HG03469 (cell line): ENCODE data around the gene CRY2.

ENCODE experiments used
- ATAC-seq: cut with Tn5 transposase; IDR thresholded peaks from one replicate; pipeline ENCODE4 v1.9.1; 2021; ENCODE audit warnings: mild to moderate bottlenecking, moderate library complexity, moderate number of reproducible peaks; ENCODE audit not compliant: unreplicated experiment

The CRY2 gene

DNA sequence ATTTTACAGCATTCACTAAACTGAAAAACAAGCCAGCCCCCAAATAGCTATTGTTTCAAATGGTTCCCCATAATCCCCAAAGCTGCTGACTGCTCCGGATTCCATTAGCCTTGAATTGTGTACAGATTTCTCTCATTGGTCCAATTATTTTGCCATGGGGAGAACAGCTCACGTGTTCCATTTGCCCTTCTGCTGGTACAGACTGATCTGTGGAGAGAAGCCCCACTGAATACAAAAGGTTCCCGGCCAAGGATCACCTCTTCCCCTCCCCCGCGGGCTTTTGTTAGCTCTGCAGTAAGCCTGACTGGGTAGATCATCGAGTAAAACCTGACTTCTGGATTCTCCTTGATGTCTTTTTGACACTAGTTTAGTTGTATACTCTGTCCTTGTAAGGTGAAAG lies 29.1 kb downstream of the CRY2 start:
- ATAC-seq: no peak

DNA sequence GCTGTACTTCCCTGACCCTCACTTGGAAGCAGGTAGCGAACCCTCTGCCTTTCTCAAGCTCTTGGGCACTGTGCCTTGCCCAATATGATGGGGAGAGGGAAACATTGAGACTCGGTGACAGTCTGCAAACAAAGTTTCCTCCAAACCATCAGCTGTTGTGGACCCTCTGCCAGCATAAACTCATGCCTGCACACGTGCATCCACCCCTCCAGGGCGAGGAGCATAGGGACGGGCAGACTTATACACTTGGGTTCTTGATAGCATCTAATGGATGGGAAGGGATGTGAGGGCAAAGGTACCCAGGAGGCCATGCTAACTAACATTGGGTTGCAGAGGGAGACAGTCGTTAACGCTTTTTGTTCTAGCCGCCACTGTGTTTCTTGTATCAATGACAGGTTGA lies 29.9 kb downstream of the CRY2 start:
- no peak for ATAC-seq

DNA sequence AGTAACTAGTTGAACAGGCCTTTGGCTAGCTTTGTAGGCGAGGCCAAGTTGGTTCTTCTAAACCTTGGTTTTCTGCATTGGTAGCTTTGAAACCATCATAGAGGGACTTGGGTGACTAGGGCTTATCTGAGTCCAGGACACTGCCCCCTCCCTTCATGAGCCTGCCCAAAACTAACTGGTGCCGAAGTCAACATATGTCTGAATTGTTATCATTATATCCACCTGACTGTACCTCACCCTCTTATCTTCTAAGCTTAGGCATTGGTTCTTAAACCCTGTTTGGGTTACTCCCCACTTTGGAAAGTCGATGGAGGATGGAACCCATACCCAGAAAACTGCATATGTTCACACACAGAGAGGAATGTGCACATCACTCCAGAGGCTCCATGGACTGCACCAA lies 30.6 kb downstream of the CRY2 start:
- ATAC-seq: no peak

DNA sequence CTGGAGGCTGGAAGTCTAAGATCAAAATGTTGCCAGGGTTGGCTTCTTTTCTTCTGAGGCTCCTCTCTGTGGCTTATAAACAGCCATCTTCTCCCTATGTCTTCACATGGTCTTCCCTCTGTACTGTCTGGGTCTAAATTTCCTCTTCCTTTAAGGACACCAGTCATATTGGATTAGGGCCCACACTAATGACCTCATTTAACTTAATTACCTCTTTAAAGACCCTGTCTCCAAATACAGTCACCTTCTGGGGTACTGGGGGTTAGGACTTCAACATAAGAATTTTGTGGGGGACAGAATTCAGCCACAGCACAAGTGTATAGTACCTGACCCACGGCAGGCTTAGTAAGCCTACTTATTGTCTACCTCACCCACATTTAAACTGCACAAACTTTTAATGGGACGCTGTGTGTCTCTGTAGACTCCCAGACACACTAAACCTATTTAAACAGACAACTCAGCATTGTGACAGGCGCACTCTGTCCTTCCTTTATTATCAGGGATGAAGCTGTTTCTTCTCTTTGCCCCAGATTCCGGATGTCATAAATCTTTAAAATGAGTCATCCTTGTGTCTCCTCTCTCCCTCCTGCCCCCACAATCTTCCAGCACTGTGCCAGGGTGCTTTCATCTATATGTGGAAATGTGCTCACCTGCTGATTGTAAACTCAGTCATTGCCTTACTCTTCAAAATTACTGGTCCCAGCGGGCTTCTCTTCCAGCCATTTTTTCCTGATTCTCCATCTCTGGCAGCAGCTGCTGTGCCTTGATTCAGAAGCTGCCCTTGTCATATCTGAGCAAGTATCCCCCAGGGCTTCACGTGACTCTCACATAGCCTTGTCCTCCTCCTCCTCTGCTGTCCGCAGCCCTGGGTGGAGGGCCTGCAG lies 32.8 kb downstream of the CRY2 start:
- no peak for ATAC-seq

DNA sequence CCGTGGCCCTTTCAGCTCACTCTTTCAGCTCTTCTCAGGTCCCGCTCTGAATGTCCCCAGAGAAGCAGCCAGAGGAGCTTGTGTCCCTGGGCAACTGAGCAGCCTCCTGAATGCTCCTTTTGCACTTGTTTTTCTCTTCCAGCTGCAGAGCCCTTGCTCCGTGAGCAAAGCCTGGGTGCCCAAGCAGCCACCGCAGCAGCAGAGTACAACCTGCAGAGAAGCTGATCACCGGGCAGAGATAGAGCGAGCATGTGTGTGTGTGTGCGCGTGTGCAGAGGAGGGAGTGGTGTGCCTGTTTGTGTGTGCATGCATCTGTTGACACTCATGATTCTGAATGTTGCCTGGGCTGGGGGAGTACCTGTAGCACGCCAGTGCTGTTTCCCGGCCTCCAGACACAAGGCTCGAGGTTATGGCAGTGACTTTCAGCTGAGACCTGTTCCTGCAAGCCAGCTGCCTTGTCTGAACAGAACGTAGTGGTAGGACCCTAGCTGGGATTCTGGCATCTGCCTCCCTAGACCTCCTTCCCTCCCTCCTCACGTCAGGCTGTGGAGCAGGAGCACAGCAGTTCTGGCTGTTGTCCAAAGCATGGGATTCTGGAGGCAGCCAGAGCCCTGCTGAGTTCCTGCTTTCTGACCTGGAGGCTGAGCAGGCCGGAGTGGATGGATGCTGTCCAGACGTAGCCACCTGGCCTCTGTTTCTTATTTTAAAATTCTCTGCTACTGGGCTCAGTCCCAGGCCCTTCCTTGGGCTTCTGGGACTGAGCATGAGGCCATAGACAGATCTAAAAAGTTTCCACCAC lies 33.7 kb downstream of the CRY2 start:
- ATAC-seq: no peak

DNA sequence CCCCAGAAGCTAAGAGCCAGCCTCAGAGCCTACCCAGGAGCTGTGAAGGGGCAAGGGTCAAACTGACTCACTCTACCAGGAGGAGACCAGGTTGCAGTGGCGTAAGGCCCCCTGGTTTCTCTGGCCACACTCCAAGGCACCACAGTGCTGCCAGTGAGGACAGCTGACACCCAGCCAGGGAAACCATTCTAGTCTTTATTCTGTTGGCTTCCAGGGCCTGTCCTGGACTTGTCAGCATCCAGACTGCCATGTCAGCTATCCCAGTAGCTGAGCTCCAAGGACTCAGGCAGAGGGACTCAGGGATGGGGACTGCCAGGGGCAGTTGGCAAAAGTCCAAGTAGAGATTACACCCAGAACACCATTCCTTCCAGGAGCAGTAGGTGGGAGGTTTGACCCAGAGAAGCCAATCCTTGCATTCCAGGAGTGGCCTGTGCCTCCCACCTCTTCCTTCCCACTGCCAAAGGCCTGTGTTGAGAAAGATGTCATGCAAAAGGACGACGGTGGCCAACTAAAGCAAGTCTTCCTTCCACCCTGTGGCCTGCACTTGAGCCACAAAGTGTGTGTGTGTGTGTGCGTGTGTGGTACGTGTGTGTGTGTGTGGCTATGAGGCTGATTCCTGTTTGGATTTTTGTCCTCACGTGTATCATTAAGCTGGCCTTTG lies 34.6 kb downstream of the CRY2 start:
- no peak for ATAC-seq

DNA sequence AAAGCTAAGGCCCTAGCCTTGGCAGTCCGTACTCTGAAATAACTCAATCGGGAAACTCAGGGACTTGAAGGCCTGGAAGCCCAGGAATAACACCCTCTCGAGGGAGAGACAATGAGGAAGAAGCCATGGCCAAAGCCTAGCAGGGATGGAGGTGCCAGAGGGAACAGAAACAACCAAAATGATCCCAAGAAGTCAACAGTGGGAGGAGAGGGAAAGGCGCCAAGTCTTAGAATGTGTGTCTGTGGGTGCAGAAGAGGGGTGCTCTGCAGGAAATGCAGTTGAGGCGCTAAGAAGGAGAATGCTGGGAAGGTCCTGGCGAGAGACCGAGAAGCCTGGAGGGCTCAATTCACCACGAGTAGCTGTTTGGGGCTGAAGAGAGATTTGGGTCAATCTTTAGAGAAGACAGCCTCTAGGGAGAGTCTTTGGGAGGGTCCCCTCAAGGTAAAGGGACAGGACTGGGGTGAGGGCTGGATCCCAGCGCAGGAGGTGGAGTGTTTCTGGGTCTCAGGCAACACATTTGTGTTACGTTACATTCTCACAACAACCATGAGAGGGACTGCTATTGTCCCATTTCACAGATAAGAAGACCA lies 37.4 kb downstream of the CRY2 start:
- no peak for ATAC-seq

DNA sequence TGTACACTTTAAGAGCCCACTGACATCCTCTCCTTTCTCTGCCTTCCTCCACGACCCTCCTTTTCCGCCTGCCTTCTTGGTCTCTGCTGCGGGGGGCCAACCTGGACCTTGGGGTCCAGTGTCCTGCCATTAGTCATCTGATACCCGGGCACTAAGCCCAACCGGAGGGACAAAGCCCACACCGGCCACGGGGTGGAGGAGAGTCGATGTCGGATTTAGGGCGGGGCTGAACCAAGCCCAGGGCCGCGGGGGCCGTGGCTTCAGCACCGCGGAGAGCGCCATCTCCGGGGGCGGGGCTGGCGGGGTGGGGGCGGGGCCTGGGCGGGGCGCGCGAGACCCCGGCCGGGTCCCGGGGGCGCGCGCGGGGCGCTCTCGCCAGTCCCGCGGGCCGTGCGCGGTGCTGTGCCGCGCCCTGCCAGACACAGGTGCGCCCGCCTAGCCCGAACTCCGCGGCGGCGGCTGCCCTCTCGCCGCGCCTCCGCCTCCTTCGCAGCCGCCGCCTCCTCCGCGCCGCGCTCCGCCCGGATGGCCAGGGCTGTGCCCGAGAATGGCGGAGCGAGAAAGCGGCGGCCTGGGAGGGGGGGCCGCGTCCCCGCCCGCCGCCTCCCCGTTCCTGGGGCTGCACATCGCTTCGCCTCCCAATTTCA lies 38.1 kb downstream of the CRY2 start, which contains the start of gene MAPK8IP1:
Gene MAPK8IP1, plus strand, starts transcription at position 378 of the 647 bp plus-strand sequence. Its CDS starts 170 bp downstream, at position 548.
- ATAC-seq: no peak

DNA sequence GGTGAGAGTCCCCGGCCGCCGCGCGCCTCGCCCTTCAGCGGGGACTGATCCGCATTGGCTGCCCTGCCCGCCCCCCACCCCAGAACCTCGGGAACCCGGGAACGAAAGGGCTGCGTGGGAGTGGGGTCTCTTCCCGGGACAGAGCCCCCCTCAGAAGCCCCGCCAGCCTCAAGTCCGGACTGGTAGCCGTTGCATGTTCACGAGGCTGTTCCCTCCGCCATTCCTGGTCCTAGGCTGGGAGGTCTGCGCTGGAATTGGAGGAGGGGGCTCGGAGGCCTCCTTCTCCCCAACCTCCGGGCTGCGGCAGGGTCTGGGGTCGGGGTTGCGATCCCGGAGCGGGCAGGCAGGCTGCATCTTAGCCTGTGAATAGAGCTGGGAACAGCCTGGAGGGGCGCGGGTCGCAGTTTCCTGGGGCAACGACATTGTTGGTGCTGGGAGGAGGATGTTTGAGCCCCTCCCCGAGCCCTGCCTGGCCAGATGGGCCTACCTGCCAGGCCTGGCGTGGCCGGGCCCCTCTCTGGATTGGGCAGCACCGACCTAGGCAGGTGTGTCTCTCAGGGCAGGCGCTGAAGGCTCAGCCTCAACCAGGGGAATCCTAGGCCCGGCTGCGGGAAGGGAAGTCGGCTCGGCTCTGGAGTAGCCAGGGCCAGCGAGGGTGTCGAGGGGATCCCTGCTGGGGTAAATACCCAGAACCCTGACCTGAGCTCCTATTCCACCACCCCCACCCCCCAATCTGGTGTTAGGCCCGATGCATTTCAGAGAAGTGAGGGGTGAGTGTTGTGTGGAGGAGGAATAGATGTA lies 38.8 kb downstream of the CRY2 start:
- no peak for ATAC-seq

DNA sequence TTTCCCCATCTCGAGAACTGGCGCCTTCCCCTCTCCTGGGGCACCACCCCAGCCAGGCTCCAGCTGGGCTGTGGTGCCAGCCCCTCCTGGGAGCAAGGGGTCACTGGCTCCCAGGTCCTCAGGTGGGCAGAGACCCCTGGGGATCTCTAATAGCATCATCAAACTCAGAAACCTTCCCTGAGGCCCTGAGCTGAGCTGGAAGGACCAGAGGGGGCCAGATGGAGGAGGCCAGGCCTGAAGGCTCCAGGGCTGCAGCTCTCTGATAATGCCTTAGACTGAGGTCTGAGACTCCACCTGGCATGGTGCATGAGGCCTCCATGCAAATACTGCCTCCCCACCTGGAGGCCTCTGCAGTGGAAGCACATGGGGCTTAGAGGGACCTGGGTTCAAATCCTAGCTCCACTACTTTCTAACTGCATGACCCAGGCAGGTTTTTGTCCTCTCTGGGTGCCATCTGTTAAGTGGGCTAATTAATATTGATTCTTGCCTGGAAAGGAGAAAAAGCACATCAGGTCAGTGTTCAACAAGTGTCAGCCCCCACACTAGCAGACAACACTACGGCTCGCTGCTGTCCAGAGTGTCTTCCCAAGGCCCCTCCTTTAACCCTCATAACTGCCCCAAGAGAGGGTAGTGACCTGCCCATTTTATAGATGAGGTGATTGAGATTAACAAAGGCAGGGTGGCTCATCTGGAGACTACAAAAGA lies 39.7 kb downstream of the CRY2 start:
- ATAC-seq: no peak

DNA sequence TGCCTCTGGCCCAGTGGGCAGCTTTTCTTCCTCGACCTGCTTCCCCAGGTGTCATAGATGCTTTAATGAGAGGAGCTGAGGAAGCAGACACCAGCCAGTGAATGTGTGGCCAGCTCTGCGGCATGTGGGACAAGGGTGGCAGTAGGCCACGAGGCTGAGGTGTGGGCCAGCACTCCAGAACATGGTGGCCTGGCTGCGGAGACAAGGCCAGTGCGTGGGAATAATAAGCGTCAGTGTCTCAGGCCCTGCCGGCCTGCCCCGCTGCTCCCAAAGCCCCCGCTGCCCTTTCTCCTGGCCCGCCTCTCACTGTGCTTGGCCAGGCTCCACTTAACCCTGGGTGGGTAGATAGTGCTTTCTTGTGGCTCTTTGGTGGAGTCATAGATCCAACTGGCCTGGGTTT lies 40.3 kb downstream of the CRY2 start:
- ATAC-seq: no peak

DNA sequence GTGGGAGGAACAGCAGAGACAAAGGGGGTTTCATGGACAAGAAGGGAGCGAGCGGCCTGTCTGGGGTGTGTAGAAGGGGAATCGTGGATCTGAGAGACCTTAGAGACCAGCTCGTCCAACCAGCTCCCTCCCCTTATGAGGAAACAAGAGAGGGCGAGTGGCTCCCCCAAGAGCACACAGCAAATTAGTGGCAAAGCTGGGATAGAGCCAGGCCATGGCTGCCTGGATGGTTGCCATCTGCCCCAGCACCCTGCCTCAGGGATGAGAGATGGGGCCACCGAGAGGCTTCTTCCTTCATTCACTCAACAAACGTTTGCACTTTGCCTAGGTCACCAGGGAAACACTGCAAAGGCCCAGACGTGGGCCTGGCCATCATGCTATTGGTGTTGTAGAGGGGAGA lies 42.3 kb downstream of the CRY2 start:
- ATAC-seq: no peak

DNA sequence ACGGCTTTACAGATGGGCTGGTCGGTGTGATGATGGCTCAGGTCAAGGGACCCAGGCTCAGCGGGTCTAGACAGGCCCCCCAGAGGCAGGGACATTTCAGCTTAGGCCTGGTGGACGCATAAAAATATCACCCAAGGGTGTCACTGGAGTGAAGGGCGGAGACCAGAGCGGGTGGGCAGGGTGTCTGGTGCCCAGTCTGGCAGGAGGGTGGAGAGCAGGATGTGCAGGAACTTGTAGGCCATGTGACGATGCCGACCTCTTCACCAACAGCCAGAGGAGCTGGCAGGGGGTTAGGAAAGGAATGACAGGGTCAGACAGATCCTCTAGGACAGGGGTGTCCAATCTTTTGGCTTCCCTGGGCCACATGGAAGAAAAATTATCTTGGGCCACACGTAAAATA lies 42.7 kb downstream of the CRY2 start:
- ATAC-seq: no peak

DNA sequence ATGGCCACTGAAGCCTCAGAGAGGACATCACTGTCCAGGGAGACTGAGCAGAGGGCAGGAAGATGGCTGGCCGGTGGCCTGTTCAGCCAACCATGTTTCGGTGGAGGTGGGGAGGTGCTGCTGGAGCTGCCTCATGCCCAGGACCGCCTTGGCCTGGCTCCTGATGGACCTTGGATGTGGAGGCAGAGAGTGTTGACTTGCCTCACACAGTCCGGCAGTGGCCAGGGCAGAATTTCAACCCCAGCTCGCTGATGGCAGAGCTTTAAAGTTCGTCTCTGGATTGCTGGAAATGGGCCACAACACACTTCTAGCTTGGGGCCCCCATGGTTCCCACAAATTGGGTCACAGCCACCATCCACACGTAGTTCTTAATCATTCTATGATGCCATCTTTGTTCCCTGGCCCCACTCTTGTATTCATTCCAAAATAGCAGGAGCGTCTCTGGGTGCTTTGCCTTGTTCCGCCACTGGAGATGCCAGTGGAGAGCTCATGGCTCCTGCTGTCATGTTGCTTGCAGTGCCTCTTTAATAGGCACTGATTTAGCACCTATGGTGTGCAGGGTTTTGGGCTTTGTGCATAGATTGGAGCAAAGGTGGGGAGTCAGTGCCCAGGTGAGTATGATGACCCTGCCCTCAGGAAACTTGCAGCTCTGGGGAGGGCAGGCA lies 43.7 kb downstream of the CRY2 start:
- no peak for ATAC-seq

DNA sequence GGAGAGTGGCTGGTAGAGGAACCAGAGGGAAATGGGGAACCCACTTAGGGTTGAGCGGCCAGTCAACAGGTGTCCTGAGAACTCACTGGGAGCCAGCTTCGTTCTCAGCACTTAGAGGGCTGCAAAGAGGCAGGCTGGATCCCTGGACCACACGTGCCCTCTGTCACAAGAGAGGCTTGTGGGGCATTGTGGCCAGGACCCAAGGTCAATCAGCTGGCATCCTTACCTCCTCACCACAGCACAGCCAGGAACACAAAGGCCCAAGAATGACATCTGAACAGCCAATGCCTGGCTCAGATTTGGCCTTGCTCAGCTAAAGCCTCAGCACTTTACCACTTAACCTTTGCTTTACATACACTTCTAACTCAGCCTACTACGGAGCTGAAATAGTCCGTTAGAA lies 45.6 kb downstream of the CRY2 start:
- no peak for ATAC-seq

DNA sequence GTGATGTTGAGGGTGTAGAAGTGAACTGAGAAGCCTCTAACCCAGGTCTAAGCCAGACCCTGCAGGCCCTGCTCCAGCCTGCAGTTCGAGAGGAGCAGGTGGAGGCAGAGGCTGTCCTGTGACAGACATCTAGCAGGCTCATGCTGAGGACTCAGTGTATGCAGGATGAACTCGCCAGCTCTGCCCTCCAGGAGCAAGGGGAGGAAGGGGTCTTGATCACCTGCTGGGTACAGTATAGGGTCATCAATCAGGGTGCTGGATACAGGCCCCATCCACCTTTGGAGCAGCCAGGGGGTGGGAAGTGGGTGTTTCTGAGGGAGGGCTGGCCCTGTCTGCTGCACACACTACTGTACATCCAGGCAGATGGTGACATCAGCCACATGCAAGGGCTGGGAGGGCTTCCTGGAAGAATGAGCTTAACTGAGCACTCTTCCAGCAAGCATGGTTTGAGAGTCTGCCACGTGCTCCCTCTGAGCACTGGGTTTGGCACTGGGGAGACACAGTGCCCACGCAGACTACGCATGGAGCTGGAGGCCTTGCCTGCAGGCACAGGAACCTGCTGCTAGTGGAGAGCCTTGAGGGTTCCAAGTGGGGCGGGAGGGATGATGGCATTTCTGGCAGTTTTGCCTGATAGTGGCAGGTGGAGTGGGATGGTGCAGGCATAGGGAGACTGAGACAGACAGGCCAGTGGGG lies 47.4 kb downstream of the CRY2 start:
- ATAC-seq: no peak

DNA sequence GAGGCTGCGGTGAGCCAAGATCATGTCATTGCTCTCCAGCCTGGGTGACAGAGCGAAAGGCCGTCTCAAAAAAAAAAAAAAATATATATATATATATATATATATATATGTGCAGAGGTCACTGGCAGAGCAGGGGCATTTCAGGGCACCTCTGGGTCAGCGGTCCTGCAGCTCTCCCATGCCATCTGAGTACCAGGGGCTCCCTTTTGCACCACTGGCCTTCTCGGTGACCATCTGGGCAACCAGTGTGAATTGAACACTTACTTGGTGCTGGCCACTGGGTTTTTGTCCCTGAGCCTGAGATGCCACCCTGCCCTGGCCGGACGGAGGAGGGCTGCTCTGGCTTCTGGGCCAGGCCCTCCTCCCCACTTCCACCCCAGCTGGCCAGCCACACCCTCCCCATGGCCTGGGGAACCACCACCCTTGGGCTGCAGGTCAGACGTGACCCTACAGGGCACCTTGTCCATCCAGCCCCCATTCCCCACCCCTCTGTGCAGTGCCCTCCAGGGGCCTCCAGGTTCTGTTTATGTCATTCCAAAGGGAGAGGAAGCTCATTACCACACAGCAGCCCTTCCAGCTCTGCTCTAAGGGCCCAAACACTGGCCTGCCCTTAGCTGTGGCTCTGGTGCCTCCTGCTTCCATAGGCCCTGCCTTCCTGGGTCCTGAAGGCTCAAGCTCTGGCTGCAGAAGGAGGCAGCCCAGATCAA lies 48.4 kb downstream of the CRY2 start:
- no peak for ATAC-seq
